SK-N-SH (cell line): ENCODE results near the gene SHQ1.

Experiments used
- EZH2phosphoT487 ChIP-seq: fragments of 200-600 bp; sonication (generic); IDR thresholded peaks from 2 replicates; pipeline ENCODE4 v1.6.1; 2017; ENCODE audit warnings: low read depth, mixed run types, mild to moderate bottlenecking, antibody characterized with exemption, moderate library complexity, borderline replicate concordance
- JUND ChIP-seq: IDR thresholded peaks from 2 replicates; pipeline ENCODE4 v1.4.0; 2012
- POLR2AphosphoS5 ChIP-seq: IDR thresholded peaks from 2 replicates; pipeline ENCODE4 v1.6.1; 2012; ENCODE audit warnings: low read depth, low read length
- RFX5 ChIP-seq: IDR thresholded peaks from 2 replicates; pipeline ENCODE4 v1.6.1; 2012; ENCODE audit warnings: mild to moderate bottlenecking, improper control_type of control experiment, low read length
- RXRA ChIP-seq: IDR thresholded peaks from 2 replicates; pipeline ENCODE4 v1.4.0; 2012; ENCODE audit warnings: low read depth, mild to moderate bottlenecking, borderline replicate concordance
- SIN3A ChIP-seq: IDR thresholded peaks from 2 replicates; pipeline ENCODE4 v1.6.1; 2012; ENCODE audit warnings: low read depth, mild to moderate bottlenecking, low read length, moderate library complexity, borderline replicate concordance
- TCF12 ChIP-seq: IDR thresholded peaks from 2 replicates; pipeline ENCODE4 v1.4.0; 2012
- TF ChIP-seq, protein P1 (sequence below): fragments of 200-600 bp; sonication (generic); IDR thresholded peaks from 2 replicates; pipeline ENCODE4 v1.6.1; 2017; ENCODE audit warnings: antibody characterized with exemption, mild to moderate bottlenecking, moderate library complexity
- TF ChIP-seq, protein P2 (sequence below): fragments of 150-350 bp; IDR thresholded peaks from 2 replicates; pipeline ENCODE4 v1.6.1; 2016; ENCODE audit warnings: mild to moderate bottlenecking, low read depth, low read length
- TF ChIP-seq, protein P3 (sequence below): IDR thresholded peaks from 2 replicates; pipeline ENCODE4; 2012
- TF ChIP-seq, protein P4 (sequence below): IDR thresholded peaks from 2 replicates; pipeline ENCODE4 v1.4.0; 2012; ENCODE audit warnings: low read depth, borderline replicate concordance

DNA sequence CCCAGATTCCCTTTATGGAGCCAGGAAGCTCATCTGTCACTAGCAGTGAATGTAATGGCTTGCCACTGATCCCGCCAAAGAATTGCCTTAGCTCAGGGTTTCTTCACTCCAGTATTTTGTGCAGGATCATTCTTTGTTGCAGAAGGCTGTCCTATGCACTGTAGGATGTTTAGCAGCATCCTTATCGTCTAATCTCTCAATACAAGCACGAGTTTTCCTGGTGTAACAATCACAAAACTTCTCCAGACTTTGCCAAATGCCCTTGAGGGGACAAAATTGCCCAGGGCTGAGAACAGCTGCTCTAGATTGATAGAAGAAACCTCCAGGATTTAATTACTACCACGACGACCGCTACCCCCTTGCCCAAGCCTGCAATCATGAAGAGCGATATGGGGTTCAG is 6.8 kb upstream of the SHQ1 start:
- TF ChIP-seq, protein P1, sequence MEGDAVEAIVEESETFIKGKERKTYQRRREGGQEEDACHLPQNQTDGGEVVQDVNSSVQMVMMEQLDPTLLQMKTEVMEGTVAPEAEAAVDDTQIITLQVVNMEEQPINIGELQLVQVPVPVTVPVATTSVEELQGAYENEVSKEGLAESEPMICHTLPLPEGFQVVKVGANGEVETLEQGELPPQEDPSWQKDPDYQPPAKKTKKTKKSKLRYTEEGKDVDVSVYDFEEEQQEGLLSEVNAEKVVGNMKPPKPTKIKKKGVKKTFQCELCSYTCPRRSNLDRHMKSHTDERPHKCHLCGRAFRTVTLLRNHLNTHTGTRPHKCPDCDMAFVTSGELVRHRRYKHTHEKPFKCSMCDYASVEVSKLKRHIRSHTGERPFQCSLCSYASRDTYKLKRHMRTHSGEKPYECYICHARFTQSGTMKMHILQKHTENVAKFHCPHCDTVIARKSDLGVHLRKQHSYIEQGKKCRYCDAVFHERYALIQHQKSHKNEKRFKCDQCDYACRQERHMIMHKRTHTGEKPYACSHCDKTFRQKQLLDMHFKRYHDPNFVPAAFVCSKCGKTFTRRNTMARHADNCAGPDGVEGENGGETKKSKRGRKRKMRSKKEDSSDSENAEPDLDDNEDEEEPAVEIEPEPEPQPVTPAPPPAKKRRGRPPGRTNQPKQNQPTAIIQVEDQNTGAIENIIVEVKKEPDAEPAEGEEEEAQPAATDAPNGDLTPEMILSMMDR, result no peak
- no peak for TF ChIP-seq POLR2AphosphoS5
- TF ChIP-seq RXRA, result no peak
- TF ChIP-seq, protein P2, sequence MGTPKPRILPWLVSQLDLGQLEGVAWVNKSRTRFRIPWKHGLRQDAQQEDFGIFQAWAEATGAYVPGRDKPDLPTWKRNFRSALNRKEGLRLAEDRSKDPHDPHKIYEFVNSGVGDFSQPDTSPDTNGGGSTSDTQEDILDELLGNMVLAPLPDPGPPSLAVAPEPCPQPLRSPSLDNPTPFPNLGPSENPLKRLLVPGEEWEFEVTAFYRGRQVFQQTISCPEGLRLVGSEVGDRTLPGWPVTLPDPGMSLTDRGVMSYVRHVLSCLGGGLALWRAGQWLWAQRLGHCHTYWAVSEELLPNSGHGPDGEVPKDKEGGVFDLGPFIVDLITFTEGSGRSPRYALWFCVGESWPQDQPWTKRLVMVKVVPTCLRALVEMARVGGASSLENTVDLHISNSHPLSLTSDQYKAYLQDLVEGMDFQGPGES, result no peak
- TF ChIP-seq, protein P3, sequence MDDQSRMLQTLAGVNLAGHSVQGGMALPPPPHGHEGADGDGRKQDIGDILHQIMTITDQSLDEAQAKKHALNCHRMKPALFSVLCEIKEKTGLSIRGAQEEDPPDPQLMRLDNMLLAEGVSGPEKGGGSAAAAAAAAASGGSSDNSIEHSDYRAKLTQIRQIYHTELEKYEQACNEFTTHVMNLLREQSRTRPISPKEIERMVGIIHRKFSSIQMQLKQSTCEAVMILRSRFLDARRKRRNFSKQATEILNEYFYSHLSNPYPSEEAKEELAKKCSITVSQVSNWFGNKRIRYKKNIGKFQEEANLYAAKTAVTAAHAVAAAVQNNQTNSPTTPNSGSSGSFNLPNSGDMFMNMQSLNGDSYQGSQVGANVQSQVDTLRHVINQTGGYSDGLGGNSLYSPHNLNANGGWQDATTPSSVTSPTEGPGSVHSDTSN, result no peak
- TF ChIP-seq SIN3A, result no peak
- TF ChIP-seq EZH2phosphoT487, result no peak
- TF ChIP-seq RFX5, result no peak
- TF ChIP-seq, protein P4, sequence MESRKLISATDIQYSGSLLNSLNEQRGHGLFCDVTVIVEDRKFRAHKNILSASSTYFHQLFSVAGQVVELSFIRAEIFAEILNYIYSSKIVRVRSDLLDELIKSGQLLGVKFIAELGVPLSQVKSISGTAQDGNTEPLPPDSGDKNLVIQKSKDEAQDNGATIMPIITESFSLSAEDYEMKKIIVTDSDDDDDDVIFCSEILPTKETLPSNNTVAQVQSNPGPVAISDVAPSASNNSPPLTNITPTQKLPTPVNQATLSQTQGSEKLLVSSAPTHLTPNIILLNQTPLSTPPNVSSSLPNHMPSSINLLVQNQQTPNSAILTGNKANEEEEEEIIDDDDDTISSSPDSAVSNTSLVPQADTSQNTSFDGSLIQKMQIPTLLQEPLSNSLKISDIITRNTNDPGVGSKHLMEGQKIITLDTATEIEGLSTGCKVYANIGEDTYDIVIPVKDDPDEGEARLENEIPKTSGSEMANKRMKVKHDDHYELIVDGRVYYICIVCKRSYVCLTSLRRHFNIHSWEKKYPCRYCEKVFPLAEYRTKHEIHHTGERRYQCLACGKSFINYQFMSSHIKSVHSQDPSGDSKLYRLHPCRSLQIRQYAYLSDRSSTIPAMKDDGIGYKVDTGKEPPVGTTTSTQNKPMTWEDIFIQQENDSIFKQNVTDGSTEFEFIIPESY, result no peak
- no peak for TF ChIP-seq TCF12
- no peak for TF ChIP-seq JUND
